A375 (cell line): ENCODE data around the gene CYTH1. TPM values are rescaled to one million over a fixed set of nuclear protein-coding genes. Genes with fewer than 3 reads are reported as not detected.

Experiments
- small RNA-seq: library from RNA; depleted of rRNA; stranded (forward); fragments of <200 nt; gene quantifications from one replicate; pipeline ENCODE3, GENCODE V24; 2014
- total RNA-seq: library from RNA; depleted of rRNA; stranded (reverse); fragments of >200 nt; shearing (Covaris generic); gene quantifications from 2 replicates; pipeline ENCODE4 v1.2.3, GENCODE V29; 2014; rRNA removed

The CYTH1 gene, protein sequence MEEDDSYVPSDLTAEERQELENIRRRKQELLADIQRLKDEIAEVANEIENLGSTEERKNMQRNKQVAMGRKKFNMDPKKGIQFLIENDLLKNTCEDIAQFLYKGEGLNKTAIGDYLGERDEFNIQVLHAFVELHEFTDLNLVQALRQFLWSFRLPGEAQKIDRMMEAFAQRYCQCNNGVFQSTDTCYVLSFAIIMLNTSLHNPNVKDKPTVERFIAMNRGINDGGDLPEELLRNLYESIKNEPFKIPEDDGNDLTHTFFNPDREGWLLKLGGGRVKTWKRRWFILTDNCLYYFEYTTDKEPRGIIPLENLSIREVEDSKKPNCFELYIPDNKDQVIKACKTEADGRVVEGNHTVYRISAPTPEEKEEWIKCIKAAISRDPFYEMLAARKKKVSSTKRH
- 16.2 and 16.8 TPM in 2 replicates for total RNA-seq

DNA sequence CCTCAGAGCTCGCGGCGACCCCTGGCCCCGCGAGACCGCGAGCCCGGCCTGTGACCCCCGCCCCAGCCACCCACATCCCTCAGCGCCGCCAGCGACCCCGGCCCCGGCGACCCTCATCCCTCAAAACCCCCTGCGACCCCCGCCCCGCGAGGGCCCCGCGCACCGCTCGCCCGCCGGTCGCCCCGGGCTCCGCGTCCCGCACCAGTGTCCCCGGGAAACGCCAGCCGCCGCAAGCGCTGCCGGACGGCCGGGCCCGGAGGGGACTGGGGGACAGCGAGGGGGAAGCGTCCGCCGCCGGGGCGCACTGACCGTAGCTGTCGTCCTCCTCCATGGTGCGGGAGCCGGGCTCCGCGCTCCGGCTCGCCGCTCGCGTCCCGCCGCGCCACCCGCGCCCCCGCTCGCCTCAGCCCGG lies at the start of gene CYTH1:
Gene CYTH1, minus strand, starts transcription at position 381 of the 412 bp plus-strand sequence. Its CDS starts 50 bp downstream, at position 331.

Small RNA genes lying within 50 kb of the gene (small RNA-seq; reads per million reads assigned to genes)
- not detected for gene RNU6-638P

Other genes with a start within 250 kb of the CYTH1 start
- gene DNAH17, start 204.9 kb downstream of the CYTH1 start, total RNA-seq: 0.13 and 0.30 TPM in 2 replicates
- 41.8 and 45.1 TPM in 2 replicates for gene USP36, start 58.5 kb upstream of the CYTH1 start, total RNA-seq
- gene CEP295NL, start 120.9 kb upstream of the CYTH1 start, total RNA-seq: 0.49 and 0.80 TPM in 2 replicates
- 30.4 and 30.7 TPM in 2 replicates for gene TIMP2, start 143.1 kb upstream of the CYTH1 start, total RNA-seq
- 424 and 538 TPM in 2 replicates for gene LGALS3BP, start 197.7 kb upstream of the CYTH1 start, total RNA-seq
- 32.4 and 33.9 TPM in 2 replicates for gene CANT1, start 227.5 kb upstream of the CYTH1 start, total RNA-seq
- gene C1QTNF1, start 241.9 kb upstream of the CYTH1 start, total RNA-seq: 11.4 and 12.8 TPM in 2 replicates